MM.1S (cell line): ENCODE results near the gene CLK4.

Experiments used
- DNase-seq: peaks from one replicate; pipeline ENCODE4 v3.0.0-alpha.2; 2015
- H2AFZ ChIP-seq: fragments of 300-600 bp; sonication (generic); 2 replicates; pipeline ENCODE4 v1.6.0; 2016; ENCODE audit warnings: antibody characterized with exemption, low read length
- H3F3A ChIP-seq: fragments of 300-600 bp; sonication (generic); 2 replicates; pipeline ENCODE4 v1.6.1; 2016; ENCODE audit warnings: mild to moderate bottlenecking, antibody characterized with exemption, low read length, moderate library complexity, mixed read lengths; ENCODE audit not compliant: insufficient read depth
- H3K27ac ChIP-seq: fragments of 300-600 bp; sonication (generic); 2 replicates; pipeline ENCODE4 v1.5.1; 2016; ENCODE audit warnings: mild to moderate bottlenecking, low read length
- H3K27me3 ChIP-seq: fragments of 300-600 bp; sonication (generic); replicated peaks from 2 replicates; pipeline ENCODE4 v1.6.0; 2016; ENCODE audit warnings: low read length; ENCODE audit not compliant: insufficient read depth
- H3K36me3 ChIP-seq: fragments of 300-600 bp; sonication (generic); replicated peaks from 2 replicates; pipeline ENCODE4 v1.6.1; 2016; ENCODE audit warnings: mild to moderate bottlenecking, low read length, mixed read lengths; ENCODE audit not compliant: insufficient read depth
- H3K4me1 ChIP-seq: fragments of 300-600 bp; sonication (generic); 2 replicates; pipeline ENCODE4 v1.6.1; 2016; ENCODE audit warnings: low read length, mixed read lengths
- H3K4me2 ChIP-seq: fragments of 300-600 bp; sonication (generic); 2 replicates; pipeline ENCODE4 v1.6.0; 2016; ENCODE audit warnings: low read depth, low read length
- H3K4me3 ChIP-seq: fragments of 300-600 bp; sonication (generic); 2 replicates; pipeline ENCODE4 v1.5.1; 2016; ENCODE audit warnings: low read length, mixed read lengths
- H3K79me2 ChIP-seq: fragments of 300-600 bp; sonication (generic); 2 replicates; pipeline ENCODE4 v1.6.1; 2016; ENCODE audit warnings: mixed run types, low read length, mixed read lengths
- H3K9ac ChIP-seq: fragments of 300-600 bp; sonication (generic); 2 replicates; pipeline ENCODE4 v1.6.1; 2016; ENCODE audit warnings: low read length, mixed read lengths
- H3K9me2 ChIP-seq: fragments of 300-600 bp; sonication (generic); replicated peaks from 2 replicates; pipeline ENCODE4 v1.6.1; 2016; ENCODE audit warnings: mild to moderate bottlenecking, low read length, mixed read lengths; ENCODE audit not compliant: insufficient read depth
- H3K9me3 ChIP-seq: fragments of 300-600 bp; sonication (generic); replicated peaks from 2 replicates; pipeline ENCODE4 v1.6.1; 2016; ENCODE audit warnings: mild to moderate bottlenecking, low read length, mixed read lengths; ENCODE audit not compliant: insufficient read depth
- H4K20me1 ChIP-seq: fragments of 300-600 bp; sonication (generic); 2 replicates; pipeline ENCODE4 v1.6.1; 2016; ENCODE audit warnings: mild to moderate bottlenecking, low read length, moderate library complexity, mixed read lengths; ENCODE audit not compliant: insufficient read depth
- EZH2 ChIP-seq: fragments of 300-600 bp; sonication (generic); optimal IDR thresholded peaks from 2 replicates; pipeline ENCODE3; 2017; ENCODE audit warnings: low read depth, mild to moderate bottlenecking, antibody characterized with exemption, low read length, mixed read lengths
- EZH2phosphoT487 ChIP-seq: fragments of 300-600 bp; sonication (generic); IDR thresholded peaks from 2 replicates; pipeline ENCODE4 v1.6.1; 2018; ENCODE audit warnings: antibody characterized with exemption, low read length
- TF ChIP-seq, protein P1 (sequence below): fragments of 300-600 bp; sonication (generic); IDR thresholded peaks from 2 replicates; pipeline ENCODE4 v1.5.1; 2016; ENCODE audit warnings: antibody characterized with exemption, low read length, mixed read lengths

The CLK4 gene

DNA sequence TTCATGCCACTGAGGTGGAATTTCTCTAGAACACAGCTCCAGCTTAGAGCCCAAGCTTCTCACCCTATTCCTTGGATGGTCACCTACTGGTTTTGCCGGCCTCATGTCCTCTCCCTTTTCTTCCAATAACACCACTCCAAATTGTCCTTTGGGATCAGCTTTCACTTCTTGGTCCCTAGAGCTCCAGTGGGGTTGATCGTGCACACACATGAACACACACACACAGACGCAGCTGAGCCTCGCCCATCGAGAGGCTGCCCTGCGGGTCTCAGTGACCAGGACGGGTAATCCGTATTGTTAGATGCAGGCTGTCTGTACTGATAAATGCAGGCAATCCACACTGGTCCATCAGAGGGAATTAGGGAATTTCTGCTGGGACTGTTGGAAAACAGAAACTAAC lies 43.6 kb downstream of the CLK4 start:
- TF ChIP-seq EZH2phosphoT487, result no peak
- no peak for TF ChIP-seq EZH2
- TF ChIP-seq, protein P1, sequence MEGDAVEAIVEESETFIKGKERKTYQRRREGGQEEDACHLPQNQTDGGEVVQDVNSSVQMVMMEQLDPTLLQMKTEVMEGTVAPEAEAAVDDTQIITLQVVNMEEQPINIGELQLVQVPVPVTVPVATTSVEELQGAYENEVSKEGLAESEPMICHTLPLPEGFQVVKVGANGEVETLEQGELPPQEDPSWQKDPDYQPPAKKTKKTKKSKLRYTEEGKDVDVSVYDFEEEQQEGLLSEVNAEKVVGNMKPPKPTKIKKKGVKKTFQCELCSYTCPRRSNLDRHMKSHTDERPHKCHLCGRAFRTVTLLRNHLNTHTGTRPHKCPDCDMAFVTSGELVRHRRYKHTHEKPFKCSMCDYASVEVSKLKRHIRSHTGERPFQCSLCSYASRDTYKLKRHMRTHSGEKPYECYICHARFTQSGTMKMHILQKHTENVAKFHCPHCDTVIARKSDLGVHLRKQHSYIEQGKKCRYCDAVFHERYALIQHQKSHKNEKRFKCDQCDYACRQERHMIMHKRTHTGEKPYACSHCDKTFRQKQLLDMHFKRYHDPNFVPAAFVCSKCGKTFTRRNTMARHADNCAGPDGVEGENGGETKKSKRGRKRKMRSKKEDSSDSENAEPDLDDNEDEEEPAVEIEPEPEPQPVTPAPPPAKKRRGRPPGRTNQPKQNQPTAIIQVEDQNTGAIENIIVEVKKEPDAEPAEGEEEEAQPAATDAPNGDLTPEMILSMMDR, result no peak
- no peaks in the 10 kb centered on the region for H3K4me1 ChIP-seq
- H3K27ac ChIP-seq, result no peak overlapping the region
- no peaks in the 10 kb centered on the region for H3K36me3 ChIP-seq
- no peak overlapping the region for H3K9ac ChIP-seq
- H3K9me2 ChIP-seq, result no peaks in the 10 kb centered on the region
- H3K79me2 ChIP-seq, result no peaks in the 10 kb centered on the region
- no peak overlapping the region for H2AFZ ChIP-seq
- peaks cover 26% of the 10 kb centered on the region; the same call in 1 of the 2 replicates for H3K27me3 ChIP-seq
- no peak overlapping the region for H3K4me2 ChIP-seq
- no peak overlapping the region for H3K4me3 ChIP-seq
- H4K20me1 ChIP-seq, result no peaks in the 10 kb centered on the region
- H3F3A ChIP-seq, result no peaks in the 10 kb centered on the region
- H3K9me3 ChIP-seq, result no peaks in the 10 kb centered on the region
- no peak for DNase-seq

DNA sequence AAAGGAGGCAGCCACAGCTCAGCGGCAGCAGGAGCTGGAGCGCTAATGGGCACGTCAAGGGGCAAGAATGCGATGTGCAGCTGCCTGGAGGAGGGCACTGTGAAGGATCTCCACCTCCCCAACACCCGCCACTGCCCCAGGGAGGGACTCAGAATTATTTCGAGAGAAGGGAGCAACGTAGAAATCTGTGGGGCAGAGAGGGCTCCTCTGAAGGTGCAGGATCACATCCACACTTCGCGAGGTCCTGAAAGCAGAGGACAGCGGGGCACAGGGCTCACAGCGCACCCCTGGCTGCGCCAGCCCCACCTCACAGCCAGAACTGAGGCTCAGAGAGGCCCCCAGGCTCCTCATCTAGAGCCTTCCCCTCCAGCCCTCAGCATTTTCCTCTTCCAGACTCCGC lies 44.6 kb downstream of the CLK4 start:
- H3K9me3 ChIP-seq, result no peaks in the 10 kb centered on the region
- no peaks in the 10 kb centered on the region for H3F3A ChIP-seq
- H2AFZ ChIP-seq, result no peak overlapping the region
- no peaks in the 10 kb centered on the region for H3K79me2 ChIP-seq
- H4K20me1 ChIP-seq, result no peaks in the 10 kb centered on the region
- peaks cover 26% of the 10 kb centered on the region; the same call in 1 of the 2 replicates for H3K27me3 ChIP-seq
- H3K36me3 ChIP-seq, result no peaks in the 10 kb centered on the region
- no peak overlapping the region for H3K4me3 ChIP-seq
- no peaks in the 10 kb centered on the region for H3K9me2 ChIP-seq
- DNase-seq, result no peak
- TF ChIP-seq EZH2phosphoT487 (no peak), EZH2 (no peak)
- TF ChIP-seq, protein P1, result no peak
- H3K4me1 ChIP-seq, result no peaks in the 10 kb centered on the region
- no peak overlapping the region for H3K9ac ChIP-seq
- H3K27ac ChIP-seq, result no peak overlapping the region
- H3K4me2 ChIP-seq, result no peak overlapping the region

DNA sequence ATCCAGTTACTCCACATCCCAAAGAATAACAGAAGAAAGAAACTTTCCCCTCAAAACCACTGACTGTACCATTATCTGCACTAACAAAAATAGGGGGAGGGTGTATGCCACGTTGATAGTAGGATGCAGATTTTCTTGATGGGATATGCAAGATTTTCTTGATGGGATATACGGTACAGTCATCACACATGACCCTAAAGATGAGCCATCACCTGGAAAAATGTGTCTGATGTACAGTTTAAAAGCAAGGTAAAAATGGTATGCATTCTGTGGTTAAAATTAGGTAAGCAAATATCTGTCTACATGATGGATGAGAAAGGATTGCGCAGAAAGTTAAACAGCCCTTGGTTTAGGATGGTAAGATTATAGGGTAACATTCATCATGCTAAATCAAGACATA lies 45.2 kb downstream of the CLK4 start:
- Histone ChIP-seq H3K27ac (no peak overlapping the region), H3K4me3 (no peak overlapping the region), H3K27me3 (peaks cover 22% of the 10 kb centered on the region; the same call in 1 of the 2 replicates), H3K4me1 (no peaks in the 10 kb centered on the region), H3K4me2 (no peak overlapping the region), H3K9ac (no peak overlapping the region), H3K9me3 (no peaks in the 10 kb centered on the region), H3K79me2 (no peaks in the 10 kb centered on the region), H3F3A (no peaks in the 10 kb centered on the region), H4K20me1 (no peaks in the 10 kb centered on the region), H3K9me2 (no peaks in the 10 kb centered on the region), H2AFZ (no peak overlapping the region), H3K36me3 (no peaks in the 10 kb centered on the region)
- TF ChIP-seq, protein P1, result no peak
- TF ChIP-seq EZH2phosphoT487 (no peak), EZH2 (no peak)
- DNase-seq, result no peak
